B cell (primary cell): Measurements from ENCODE around the gene TRIO. TPM values are rescaled to one million over a fixed set of nuclear protein-coding genes. Genes with fewer than 3 reads are reported as not detected.

ENCODE experiments used
- ATAC-seq: fragments of 200-7000 bp; cut with Tn5 transposase; one replicate; pipeline ENCODE4 v1.10.0; 2021; ENCODE audit warnings: low read depth, mild to moderate bottlenecking, moderate number of reproducible peaks, moderate library complexity
- CTCF ChIA-PET: fragments of 350-600 bp; sonication (Branson Sonifier 250); formaldehyde crosslinking; loops from one replicate; lab custom pipeline; 2021; ENCODE audit warnings: antibody characterized with exemption, inconsistent platforms; lab: Charles Lee
- POLR2A ChIA-PET: fragments of 350-600 bp; sonication (Branson Sonifier 250); formaldehyde crosslinking; loops from one replicate; lab custom pipeline; 2021; ENCODE audit warnings: antibody characterized with exemption; lab: Charles Lee
- DNase-seq: peaks from one replicate; pipeline ENCODE4 v3.0.0; 2013
- H2AFZ ChIP-seq: 2 replicates; pipeline ENCODE4 v1.6.1; 2012; ENCODE audit warnings: mild to moderate bottlenecking, low read depth, low read length; ENCODE audit not compliant: insufficient read depth, poor library complexity, severe bottlenecking
- H3K27ac ChIP-seq, 2 donors: 1 replicate in 1 of 2; 2 replicates in 1 of 2; pipeline ENCODE4 v1.5.1; 2012 to 2013; ENCODE audit warnings: low read length in 2 of 2, mild to moderate bottlenecking in 2 of 2, moderate library complexity in 1 of 2
- H3K27me3 ChIP-seq, 4 experiments: fragments of 200-600 bp in 1 of 4; sonication (generic) in 1 of 4; replicated peaks in 1 of 4; 1 replicate in 2 of 4; 2 replicates in 2 of 4; pipeline versions ENCODE4 v1.6.1 to v1.7.0; 2013 to 2016; ENCODE audit warnings: low read length in 3 of 4, mild to moderate bottlenecking in 2 of 4, mixed read lengths in 1 of 4, moderate library complexity in 1 of 4; ENCODE audit not compliant: insufficient read depth in 4 of 4, control insufficient read depth in 3 of 4; ENCODE audit errors: control extremely low read depth in 1 of 4
- H3K36me3 ChIP-seq, 2 experiments: replicated peaks in 1 of 2; 1 replicate in 1 of 2; 2 replicates in 1 of 2; pipeline versions ENCODE4 v1.6.1 to v1.7.1; 2013; ENCODE audit warnings: low read length in 1 of 2; ENCODE audit not compliant: insufficient read depth in 2 of 2, control insufficient read depth in 1 of 2; ENCODE audit errors: control extremely low read depth in 1 of 2, extremely low read depth in 1 of 2
- H3K4me1 ChIP-seq, 2 donors: fragments of 200-600 bp in 1 of 2; sonication (generic) in 1 of 2; 1 replicate in 1 of 2; 2 replicates in 1 of 2; pipeline versions ENCODE4 v1.5.1 to v1.6.1; 2013 to 2017; ENCODE audit warnings: low read length in 2 of 2; ENCODE audit not compliant: control insufficient read depth in 2 of 2, insufficient read depth in 2 of 2
- H3K4me2 ChIP-seq: replicated peaks from 2 replicates; pipeline ENCODE3; 2012; ENCODE audit warnings: mild to moderate bottlenecking, low read depth, low read length; ENCODE audit not compliant: poor library complexity, severe bottlenecking
- H3K4me3 ChIP-seq, 5 experiments: fragments of 200-600 bp in 1 of 5; sonication (generic) in 1 of 5; 1 replicate in 3 of 5; 2 replicates in 2 of 5; pipeline versions ENCODE4 v1.5.1 to v1.7.0; 2011 to 2016; ENCODE audit warnings: low read length in 4 of 5, mild to moderate bottlenecking in 4 of 5, low read depth in 2 of 5, control low read depth in 1 of 5, moderate library complexity in 1 of 5; ENCODE audit not compliant: insufficient read depth in 1 of 5; ENCODE audit errors: control extremely low read depth in 1 of 5, extremely low read depth in 1 of 5
- H3K79me2 ChIP-seq: fragments of 200-600 bp; sonication (generic); one replicate; pipeline ENCODE4 v1.6.0; 2016; ENCODE audit warnings: low read length; ENCODE audit not compliant: control insufficient read depth, insufficient read depth
- H3K9ac ChIP-seq: fragments of 200-600 bp; sonication (generic); 2 replicates; pipeline ENCODE4 v1.6.1; 2017; ENCODE audit warnings: mild to moderate bottlenecking, low read length, moderate library complexity
- H3K9me3 ChIP-seq, 3 donors: one replicate each; pipeline versions ENCODE4 v1.6.1 to v1.7.1; 2013; ENCODE audit warnings: low read length in 2 of 3; ENCODE audit not compliant: control insufficient read depth in 2 of 3, insufficient read depth in 1 of 3; ENCODE audit errors: control extremely low read depth in 1 of 3
- H4K20me1 ChIP-seq: 2 replicates; pipeline ENCODE4 v1.6.0; 2012; ENCODE audit warnings: mild to moderate bottlenecking, low read length; ENCODE audit not compliant: insufficient read depth, control insufficient read depth, poor library complexity, severe bottlenecking
- H3K27ac Mint-ChIP-seq: one replicate; pipeline ENCODE4 v1.8.0; 2021; ENCODE audit warnings: mixed read lengths
- H3K27me3 Mint-ChIP-seq: one replicate; pipeline ENCODE4 v1.8.0; 2021; ENCODE audit warnings: mixed read lengths
- H3K4me1 Mint-ChIP-seq: one replicate; pipeline ENCODE4 v1.8.0; 2021; ENCODE audit warnings: mixed read lengths
- H3K4me3 Mint-ChIP-seq: one replicate; pipeline ENCODE4 v1.8.0; 2021; ENCODE audit warnings: mixed read lengths
- H3K9me3 Mint-ChIP-seq: one replicate; pipeline ENCODE4 v1.8.0; 2022; ENCODE audit warnings: mixed read lengths; ENCODE audit not compliant: insufficient read depth
- CTCF ChIP-seq: fragments of 200-600 bp; IDR thresholded peaks from one replicate; pipeline ENCODE4 v1.8.0; 2022; ENCODE audit warnings: antibody characterized with exemption, mild to moderate bottlenecking
- EZH2 ChIP-seq: IDR thresholded peaks from 2 replicates; pipeline ENCODE4 v1.6.1; 2012; ENCODE audit warnings: borderline replicate concordance, low read depth, mild to moderate bottlenecking, moderate library complexity, low read length; ENCODE audit not compliant: insufficient read depth, poor library complexity, severe bottlenecking
- WGBS: methylation state at CpG from one replicate; pipeline ENCODE4 v1.1.5; 2013; ENCODE audit warnings: missing lambda C conversion rate; ENCODE audit not compliant: insufficient coverage; 5-methylcytosine and 5-hydroxymethylcytosine counted together
- intact Hi-C: fragments of 100-400 bp; cut with micrococcal nuclease; formaldehyde crosslinking; loops from one replicate; pipeline ENCODE4 v1.10.0; 2022
- polyA plus RNA-seq: library from polyadenylated mRNA; depleted of rRNA; stranded (reverse); fragments of >200 nt; gene quantifications from 2 replicates; pipeline ENCODE4 v1.2.3, GENCODE V29; 2012
- total RNA-seq, 2 donors: library from RNA; stranded (reverse); fragments of 120-200 nt in 1 of 2; gene quantifications; 1 replicate in 1 of 2; 2 replicates in 1 of 2; pipeline versions ENCODE4 v1.2.3 to v1.2.4, GENCODE V29; 2013 to 2022

The TRIO gene
- total and polyA plus RNA-seq, 2 donors (not counting 1 experiment from before 2014, with no cell fraction given) = 90.5 to 479 TPM

DNA sequence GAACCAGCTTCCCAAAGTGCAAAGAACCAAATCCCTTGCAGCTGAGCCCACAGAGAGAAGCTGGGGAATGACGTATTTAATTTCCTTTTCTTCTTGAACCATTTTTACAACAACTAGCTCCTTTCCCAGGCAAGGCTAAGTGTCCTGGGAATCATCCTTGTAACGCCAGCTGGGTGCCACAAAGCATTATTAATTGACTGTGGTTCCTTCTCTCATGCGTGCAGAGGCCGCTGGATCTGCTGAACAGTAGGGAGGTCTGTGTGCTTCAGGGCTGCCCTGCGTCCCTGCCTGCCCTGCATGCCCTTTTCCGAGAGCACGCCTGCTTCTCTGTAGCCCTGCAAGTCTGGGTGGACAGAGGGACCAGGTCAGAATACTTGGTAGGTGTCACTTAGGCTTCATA lies 314.3 kb downstream of the TRIO start:
- Histone ChIP-seq H3K79me2 (no peaks in the 10 kb centered on the region), H2AFZ (no peak overlapping the region), H3K4me3 (no peak overlapping the region), H3K36me3 (peaks cover 0 to 40% of the 10 kb centered on the region in 2 experiments), H3K9ac (no peak overlapping the region), H3K4me2 (no peak overlapping the region), H3K27me3 (no peaks in the 10 kb centered on the region), H3K9me3 (peaks cover 0 to 5% (median 0%) of the 10 kb centered on the region in 3 donors), H4K20me1 (no peaks in the 10 kb centered on the region), H3K4me1 (no peaks in the 10 kb centered on the region), H3K27ac (no peak overlapping the region)
- ChIA-PET CTCF (no interaction called here), POLR2A (no interaction called here)
- WGBS = 96% methylated on average over 5 of the region's 7 CpGs
- TF ChIP-seq EZH2 (no peak), CTCF (no peak)
- intact Hi-C loops = no loop called here
- H3K9me3 Mint-ChIP-seq = no peaks in the 10 kb centered on the region
- no peak for ATAC-seq
- DNase-seq = no peak
- H3K4me1 Mint-ChIP-seq = no peaks in the 10 kb centered on the region
- no peak overlapping the region for H3K27ac Mint-ChIP-seq
- H3K4me3 Mint-ChIP-seq = no peak overlapping the region
- H3K27me3 Mint-ChIP-seq = no peaks in the 10 kb centered on the region

GRCh38 chr5:14458414-14458813 lies 315.3 kb downstream of the TRIO start:
- Histone ChIP-seq H4K20me1 (no peaks in the 10 kb centered on the region), H3K36me3 (peaks cover 0 to 48% of the 10 kb centered on the region in 2 experiments), H3K79me2 (no peaks in the 10 kb centered on the region), H3K4me1 (no peaks in the 10 kb centered on the region), H3K27ac (no peak overlapping the region), H3K4me2 (no peak overlapping the region), H3K9me3 (peaks cover 0 to 5% (median 0%) of the 10 kb centered on the region in 3 donors), H3K27me3 (no peaks in the 10 kb centered on the region), H2AFZ (no peak overlapping the region), H3K9ac (no peak overlapping the region), H3K4me3 (no peak overlapping the region)
- 100% methylated on average over 1 of the region's 3 CpGs for whole genome bisulfite sequencing
- CTCF ChIA-PET = no interaction called here
- Mint-ChIP-seq H3K4me1 (no peaks in the 10 kb centered on the region), H3K4me3 (no peak overlapping the region), H3K27ac (no peak overlapping the region), H3K27me3 (no peaks in the 10 kb centered on the region), H3K9me3 (no peaks in the 10 kb centered on the region)
- no peak for DNase-seq
- POLR2A ChIA-PET = no interaction called here
- no peak for ATAC-seq
- TF ChIP-seq EZH2 (no peak), CTCF (no peak)
- intact Hi-C loops = no loop called here
